GM04503 (cell line): Measurements from ENCODE around the gene BORCS6.

Experiments used
- DNase-seq: peaks from one replicate; pipeline ENCODE4 v3.0.0-alpha.2; 2012; ENCODE audit warnings: low read depth

Gene BORCS6

GRCh38 chr17:8210761-8211458 lies 20.9 kb upstream of the BORCS6 start:
- DNase-seq, result no peak

- DNase-seq, result peak; percentile 81
These were observed 20.2 kb upstream of the BORCS6 start, which contains the start of gene AURKB for GRCh38 chr17:8209907-8210760. Gene AURKB (minus strand): TSS chr17:8210575. CDS start chr17:8210224, 351 bp downstream.

- no peak for DNase-seq
These were observed 16.6 kb upstream of the BORCS6 start for GRCh38 chr17:8206536-8206935.

- DNase-seq, result no peak
These were observed 15.0 kb upstream of the BORCS6 start for GRCh38 chr17:8204761-8205555.

GRCh38 chr17:8192070-8192815 lies 2.3 kb upstream of the BORCS6 start:
- no peak for DNase-seq

- no peak for DNase-seq
These were observed 526 bp upstream of the BORCS6 start for GRCh38 chr17:8190506-8190905.

GRCh38 chr17:8189041-8189710 lies 804 bp downstream of the BORCS6 start:
- DNase-seq, result no peak

- DNase-seq, result no peak
These were observed 1.6 kb downstream of the BORCS6 start for GRCh38 chr17:8188263-8188839.

- DNase-seq, result peak; percentile 99
These were observed 2.3 kb downstream of the BORCS6 start for GRCh38 chr17:8187517-8188262.

GRCh38 chr17:8186787-8187516 lies 3.0 kb downstream of the BORCS6 start:
- DNase-seq, result peak; percentile 89

GRCh38 chr17:8186446-8186786 lies 3.6 kb downstream of the BORCS6 start:
- DNase-seq, result no peak

GRCh38 chr17:8185582-8186445 lies 4.2 kb downstream of the BORCS6 start:
- DNase-seq, result no peak

GRCh38 chr17:8176998-8177731 lies 12.8 kb downstream of the BORCS6 start:
- DNase-seq, result no peak

GRCh38 chr17:8176197-8176940 lies 13.6 kb downstream of the BORCS6 start, which contains the start of gene TMEM107:
Gene TMEM107 (minus strand): TSS chr17:8176380. CDS start chr17:8176286, 94 bp downstream.
- DNase-seq, result no peak

GRCh38 chr17:8175795-8176196 lies 14.2 kb downstream of the BORCS6 start:
- no peak for DNase-seq

GRCh38 chr17:8173871-8174322 lies 16.1 kb downstream of the BORCS6 start:
- DNase-seq, result no peak
